ENCODE results near the gene MAP2K2. TPM values are rescaled to one million over a fixed set of nuclear protein-coding genes. Genes with fewer than 3 reads are reported as not detected.

The MAP2K2 gene
- total and polyA plus RNA-seq, 2 donors (not counting 3 experiments of a cell fraction or from before 2014, with no cell fraction given): 126 to 171 TPM

- TF ChIP-seq POLR2A (IDR thresholded peaks at IDR 0.05; ENCODE audit: low read depth, low read length): no peak
- TF ChIP-seq MAX (IDR thresholded peaks at IDR 0.05; ENCODE audit: insufficient read depth, insufficient read length): no peak
- no peak for TF ChIP-seq JUN (IDR thresholded peaks at IDR 0.05; ENCODE audit: borderline replicate concordance, insufficient read depth, insufficient read length, low read depth)
- no peak for TF ChIP-seq MYC (IDR thresholded peaks at IDR 0.05; ENCODE audit: low read depth, low read length)
- no peak for TF ChIP-seq POLR2AphosphoS5 (IDR thresholded peaks at IDR 0.05; ENCODE audit: insufficient read depth, low read depth, low read length)
- no peak for TF ChIP-seq GATA2 (IDR thresholded peaks at IDR 0.05; ENCODE audit: insufficient read depth, insufficient read length, low read depth, low read length)
- H3K79me2 ChIP-seq (ENCODE audit: control insufficient read depth, insufficient read depth, low read length): peaks cover 96% of the 10 kb centered on the region
- no peak overlapping the region for H3K4me2 ChIP-seq (ENCODE audit: insufficient read depth, low read length)
- H3K4me1 ChIP-seq (ENCODE audit: control insufficient read depth, extremely low read depth, insufficient read depth, low read length): peaks cover 25% of the 10 kb centered on the region
- FAIRE-seq (no peak), DNase-seq (ENCODE audit: low read depth, low spot score) (no peak)
- peak overlapping the region; percentile 57 for H3K27ac ChIP-seq (ENCODE audit: insufficient read depth, low read depth, low read length)
- no peaks in the 10 kb centered on the region for H3K9me3 ChIP-seq (replicated peaks; ENCODE audit: control insufficient read depth, insufficient read depth, low read length)
- dilution Hi-C loops (cut with MboI; ENCODE audit: extremely low pct_ligation_motif_present, low sequenced_read_pairs) (no loop called here), intact Hi-C loops (cut with micrococcal nuclease) (no loop called here)
- H3K27me3 ChIP-seq (ENCODE audit: control insufficient read depth in 2 of 2, insufficient read depth in 2 of 2, low read length in 2 of 2): no peaks in the 10 kb centered on the region
- ChIA-PET CTCF (interaction anchor here (1.4 kb wide), 1 partner anchor 15 kb away, joined by 4 read pairs; no protein-coding TSS in a partner anchor), POLR2A (no interaction called here)
- H3K9ac ChIP-seq (replicated peaks; ENCODE audit: extremely low read depth, insufficient read depth, low read length): no peak overlapping the region
- H3K4me3 ChIP-seq (replicated peaks in 1 of 3; ENCODE audit: insufficient read depth in 1 of 3, low read depth in 1 of 3, low read length in 3 of 3): no peak overlapping the region
- H3K36me3 ChIP-seq (ENCODE audit: control insufficient read depth in 2 of 2, extremely low read depth in 1 of 2, insufficient read depth in 2 of 2, low read length in 2 of 2): peaks cover 0 to 9% of the 10 kb centered on the region in 2 experiments
- H4K20me1 ChIP-seq (replicated peaks; ENCODE audit: control insufficient read depth, extremely low read depth, insufficient read depth, low read length): no peaks in the 10 kb centered on the region
- H2AFZ ChIP-seq (ENCODE audit: low read depth, low read length): no peak overlapping the region
- no peaks in the 10 kb centered on the region for H3K9me1 ChIP-seq (replicated peaks; ENCODE audit: control insufficient read depth, extremely low read depth, insufficient read depth, low read length)
- no TSS peak for BruUV-seq (replicated peaks)
These were observed 64.5 kb downstream of the MAP2K2 start for GRCh38 chr19:4059453-4059871.

- CTCF ChIA-PET: interaction anchor here (0.9 to 1.6 kb wide), 4 partner anchors 16 to 81 kb away, joined by 3 to 8 read pairs (median 6); no protein-coding TSS in a partner anchor
- intact Hi-C loops (cut with micrococcal nuclease): no loop called here
- FAIRE-seq (peak; percentile 8), DNase-seq (ENCODE audit: low read depth, low spot score) (no peak)
- BruUV-seq (replicated peaks): no TSS peak
- Histone ChIP-seq H3K36me3 (ENCODE audit: control insufficient read depth in 2 of 2, extremely low read depth in 1 of 2, insufficient read depth in 2 of 2, low read length in 2 of 2) (peaks cover 0 to 9% of the 10 kb centered on the region in 2 experiments), H2AFZ (ENCODE audit: low read depth, low read length) (no peak overlapping the region), H3K4me2 (ENCODE audit: insufficient read depth, low read length) (peak overlapping the region; percentile 4), H3K27ac (ENCODE audit: insufficient read depth, low read depth, low read length) (peak overlapping the region; percentile 57), H3K79me2 (ENCODE audit: control insufficient read depth, insufficient read depth, low read length) (peaks cover 94% of the 10 kb centered on the region), H3K9ac (replicated peaks; ENCODE audit: extremely low read depth, insufficient read depth, low read length) (peak overlapping the region; percentile 46), H4K20me1 (replicated peaks; ENCODE audit: control insufficient read depth, extremely low read depth, insufficient read depth, low read length) (no peaks in the 10 kb centered on the region), H3K9me3 (replicated peaks; ENCODE audit: control insufficient read depth, insufficient read depth, low read length) (no peaks in the 10 kb centered on the region), H3K9me1 (replicated peaks; ENCODE audit: control insufficient read depth, extremely low read depth, insufficient read depth, low read length) (no peaks in the 10 kb centered on the region), H3K4me3 (replicated peaks in 1 of 3; ENCODE audit: insufficient read depth in 1 of 3, low read depth in 1 of 3, low read length in 3 of 3) (no peak overlapping the region), H3K4me1 (ENCODE audit: control insufficient read depth, extremely low read depth, insufficient read depth, low read length) (peaks cover 25% of the 10 kb centered on the region), H3K27me3 (ENCODE audit: control insufficient read depth in 2 of 2, insufficient read depth in 2 of 2, low read length in 2 of 2) (no peaks in the 10 kb centered on the region)
- POLR2A ChIA-PET: interaction anchor here (0.7 kb wide), 1 partner anchor 19 kb away, joined by 7 read pairs; no protein-coding TSS in a partner anchor
- dilution Hi-C loops (cut with MboI; ENCODE audit: extremely low pct_ligation_motif_present, low sequenced_read_pairs): no loop called here
- TF ChIP-seq, protein P1, sequence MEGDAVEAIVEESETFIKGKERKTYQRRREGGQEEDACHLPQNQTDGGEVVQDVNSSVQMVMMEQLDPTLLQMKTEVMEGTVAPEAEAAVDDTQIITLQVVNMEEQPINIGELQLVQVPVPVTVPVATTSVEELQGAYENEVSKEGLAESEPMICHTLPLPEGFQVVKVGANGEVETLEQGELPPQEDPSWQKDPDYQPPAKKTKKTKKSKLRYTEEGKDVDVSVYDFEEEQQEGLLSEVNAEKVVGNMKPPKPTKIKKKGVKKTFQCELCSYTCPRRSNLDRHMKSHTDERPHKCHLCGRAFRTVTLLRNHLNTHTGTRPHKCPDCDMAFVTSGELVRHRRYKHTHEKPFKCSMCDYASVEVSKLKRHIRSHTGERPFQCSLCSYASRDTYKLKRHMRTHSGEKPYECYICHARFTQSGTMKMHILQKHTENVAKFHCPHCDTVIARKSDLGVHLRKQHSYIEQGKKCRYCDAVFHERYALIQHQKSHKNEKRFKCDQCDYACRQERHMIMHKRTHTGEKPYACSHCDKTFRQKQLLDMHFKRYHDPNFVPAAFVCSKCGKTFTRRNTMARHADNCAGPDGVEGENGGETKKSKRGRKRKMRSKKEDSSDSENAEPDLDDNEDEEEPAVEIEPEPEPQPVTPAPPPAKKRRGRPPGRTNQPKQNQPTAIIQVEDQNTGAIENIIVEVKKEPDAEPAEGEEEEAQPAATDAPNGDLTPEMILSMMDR (IDR thresholded peaks at IDR 0.05; ENCODE audit: extremely low read depth in 1 of 2, insufficient read depth in 1 of 2, low read depth in 1 of 2, low read length in 2 of 2): no peak
- TF ChIP-seq POLR2AphosphoS5 (IDR thresholded peaks at IDR 0.05; ENCODE audit: insufficient read depth, low read depth, low read length) (no peak), FOS (IDR thresholded peaks at IDR 0.05; ENCODE audit: borderline replicate concordance, insufficient read depth, low read length) (no peak), GATA2 (IDR thresholded peaks at IDR 0.05; ENCODE audit: insufficient read depth, insufficient read length, low read depth, low read length) (no peak), POLR2A (IDR thresholded peaks at IDR 0.05; ENCODE audit: low read depth, low read length) (no peak), MYC (IDR thresholded peaks at IDR 0.05; ENCODE audit: low read depth, low read length) (no peak), MAX (IDR thresholded peaks at IDR 0.05; ENCODE audit: insufficient read depth, insufficient read length) (no peak), JUN (IDR thresholded peaks at IDR 0.05; ENCODE audit: borderline replicate concordance, insufficient read depth, insufficient read length, low read depth) (no peak), EZH2 (IDR thresholded peaks at IDR 0.05; ENCODE audit: borderline replicate concordance, low read depth, low read length, severe bottlenecking) (no peak)
These were observed 65.0 kb downstream of the MAP2K2 start for GRCh38 chr19:4058693-4059452.

Measured in endothelial cell of umbilical vein (primary cell).